Heart left ventricle (tissue), 13 donors: Measurements from ENCODE around the gene TAF13.

Experiments used
- POLR2A ChIP-seq, 2 donors: fragments of 450-650 bp; IDR thresholded peaks; one replicate each; pipeline ENCODE4 v1.6.1; 2017; ENCODE audit warnings: antibody characterized with exemption in 2 of 2, mild to moderate bottlenecking in 2 of 2, moderate library complexity in 2 of 2
- TF ChIP-seq, protein P1 (sequence below), 12 donors: fragments of 200-600 bp; sonication (generic) in 4 of 12; IDR thresholded peaks; one replicate each; pipeline versions ENCODE4 v1.5.0 to v1.8.0; 2018 to 2022; ENCODE audit warnings: antibody characterized with exemption in 12 of 12, mild to moderate bottlenecking in 5 of 12
- donor health status: ischemic (EF 13 %, LVEDD 7.1; RV severe dilation, severe dysfunction).
- donor health status: DM: no; HTN: yes; CAD: no.
- donor health status: DM: no; HTN: no; CAD: no.
- donor health status: ischemic (EF 25% LVEDD 6.9; RV normal size, moderate dysfunction).
- donor health status: ischemic (EF 25% LVEDD 5.7; RV mildly dilated, moderate dysfunction).
- donor health status: ischemic (EF 35%, LVEDD 5.7; RV mildly dilated, moderate dysfunction).
- donor health status: nonischemic (EF 11% LVEDD 7.7; RV severe dilation, severe dysfunction).
- donor health status: DM: yes; HTN: yes; CAD: no.
- donor health status: PGD.
- donor health status: ischemic (EF 29% LVEDD 5.4; RV normal size, mild dysfunction).
- donor health status: nonischemic (EF 23%, LVEDD 6.1; RV moderate dilation, normal function).

DNA sequence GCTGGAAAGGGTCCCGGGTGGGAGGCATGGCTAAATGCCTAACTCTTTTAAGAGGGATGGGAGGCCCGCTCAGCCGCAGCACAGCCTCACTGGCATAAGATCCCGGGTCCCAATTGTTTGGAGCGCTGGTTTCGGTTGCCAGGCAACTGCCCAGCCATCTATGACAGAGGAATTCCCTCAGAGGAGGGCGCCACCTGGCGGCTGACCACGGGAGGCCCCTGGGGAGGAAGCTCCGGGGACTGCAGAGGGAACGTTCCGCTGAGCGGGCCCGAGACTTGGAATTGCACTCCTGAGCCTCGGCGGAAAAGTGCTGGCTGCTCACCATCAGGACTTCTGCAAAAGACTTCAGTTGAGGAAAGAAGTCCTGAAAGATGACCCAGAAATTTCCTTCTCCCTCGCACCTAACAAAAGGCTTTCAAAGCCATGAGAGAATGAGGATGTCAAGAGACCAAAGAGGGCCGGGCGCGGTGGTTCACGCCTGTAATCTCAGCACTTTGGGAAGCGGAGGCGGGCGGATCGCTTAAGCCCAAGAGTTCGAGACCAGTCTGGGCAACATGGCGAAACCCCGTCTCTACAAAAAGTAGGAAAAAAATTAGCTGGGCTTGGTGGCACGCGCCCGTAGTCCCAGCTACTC is 37.0 kb upstream of the TAF13 start:
- TF ChIP-seq, protein P1, sequence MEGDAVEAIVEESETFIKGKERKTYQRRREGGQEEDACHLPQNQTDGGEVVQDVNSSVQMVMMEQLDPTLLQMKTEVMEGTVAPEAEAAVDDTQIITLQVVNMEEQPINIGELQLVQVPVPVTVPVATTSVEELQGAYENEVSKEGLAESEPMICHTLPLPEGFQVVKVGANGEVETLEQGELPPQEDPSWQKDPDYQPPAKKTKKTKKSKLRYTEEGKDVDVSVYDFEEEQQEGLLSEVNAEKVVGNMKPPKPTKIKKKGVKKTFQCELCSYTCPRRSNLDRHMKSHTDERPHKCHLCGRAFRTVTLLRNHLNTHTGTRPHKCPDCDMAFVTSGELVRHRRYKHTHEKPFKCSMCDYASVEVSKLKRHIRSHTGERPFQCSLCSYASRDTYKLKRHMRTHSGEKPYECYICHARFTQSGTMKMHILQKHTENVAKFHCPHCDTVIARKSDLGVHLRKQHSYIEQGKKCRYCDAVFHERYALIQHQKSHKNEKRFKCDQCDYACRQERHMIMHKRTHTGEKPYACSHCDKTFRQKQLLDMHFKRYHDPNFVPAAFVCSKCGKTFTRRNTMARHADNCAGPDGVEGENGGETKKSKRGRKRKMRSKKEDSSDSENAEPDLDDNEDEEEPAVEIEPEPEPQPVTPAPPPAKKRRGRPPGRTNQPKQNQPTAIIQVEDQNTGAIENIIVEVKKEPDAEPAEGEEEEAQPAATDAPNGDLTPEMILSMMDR (IDR thresholded peaks at IDR 0.05) = peak; percentile 94 to 99 (median 98)
- peak in 1 of 2 donors; percentile 13 for TF ChIP-seq POLR2A (IDR thresholded peaks at IDR 0.05)
